SIG-M5 (cell line): ENCODE results near the gene GCK.

Source experiments
- DNase-seq: peaks from one replicate; lab custom pipeline; 2025; lab: John Stamatoyannopoulos, UW

The GCK gene

DNA sequence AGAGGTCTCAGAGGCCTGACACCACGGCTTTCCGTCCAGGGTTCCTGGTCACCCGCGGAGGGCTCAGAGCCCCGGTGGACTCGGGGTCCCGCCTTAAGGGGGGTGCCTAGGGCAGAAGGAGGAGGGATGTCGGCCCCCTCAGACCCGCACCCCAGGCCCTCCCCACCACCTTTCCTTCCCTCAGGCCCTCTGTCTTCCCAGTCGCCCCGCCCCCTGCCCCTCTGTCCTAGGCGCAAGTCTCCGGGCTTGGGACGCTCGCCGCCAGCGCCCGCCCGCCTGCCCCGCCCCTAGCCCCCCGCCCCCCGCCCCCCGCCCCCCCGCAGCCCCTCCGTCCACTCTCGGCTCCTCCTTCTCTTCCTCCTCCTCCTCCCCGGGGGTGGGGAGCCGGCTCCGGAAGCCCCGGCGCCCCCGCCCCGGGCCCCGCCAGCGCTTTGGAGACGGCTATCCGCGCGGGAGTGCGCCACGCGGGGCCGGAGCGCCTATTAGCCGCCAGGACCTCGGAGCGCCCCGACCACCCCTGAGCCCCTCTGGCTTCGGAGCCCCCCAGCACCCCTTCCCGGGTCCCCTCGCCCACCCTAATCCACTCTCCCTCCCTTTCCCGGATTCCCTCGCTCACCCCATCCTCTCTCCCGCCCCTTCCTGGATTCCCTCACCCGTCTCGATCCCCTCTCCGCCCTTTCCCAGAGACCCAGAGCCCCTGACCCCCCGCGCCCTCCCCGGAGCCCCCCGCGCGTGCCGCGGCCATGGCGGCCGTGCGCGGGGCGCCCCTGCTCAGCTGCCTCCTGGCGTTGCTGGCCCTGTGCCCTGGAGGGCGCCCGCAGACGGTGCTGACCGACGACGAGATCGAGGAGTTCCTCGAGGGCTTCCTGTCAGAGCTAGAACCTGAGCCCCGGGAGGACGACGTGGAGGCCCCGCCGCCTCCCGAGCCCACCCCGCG is 85.0 kb downstream of the GCK start, which contains the start of gene AEBP1:
TSS of gene AEBP1 (plus strand) at position 423 of the 937 bp plus-strand sequence. CDS start at position 744, 321 bp downstream.
- no peak for DNase-seq

- DNase-seq: no peak
These were observed 85.7 kb downstream of the GCK start for GRCh38 chr7:44103566-44103922.

- no peak for DNase-seq
These were observed 86.2 kb downstream of the GCK start for GRCh38 chr7:44102846-44103565.

DNA sequence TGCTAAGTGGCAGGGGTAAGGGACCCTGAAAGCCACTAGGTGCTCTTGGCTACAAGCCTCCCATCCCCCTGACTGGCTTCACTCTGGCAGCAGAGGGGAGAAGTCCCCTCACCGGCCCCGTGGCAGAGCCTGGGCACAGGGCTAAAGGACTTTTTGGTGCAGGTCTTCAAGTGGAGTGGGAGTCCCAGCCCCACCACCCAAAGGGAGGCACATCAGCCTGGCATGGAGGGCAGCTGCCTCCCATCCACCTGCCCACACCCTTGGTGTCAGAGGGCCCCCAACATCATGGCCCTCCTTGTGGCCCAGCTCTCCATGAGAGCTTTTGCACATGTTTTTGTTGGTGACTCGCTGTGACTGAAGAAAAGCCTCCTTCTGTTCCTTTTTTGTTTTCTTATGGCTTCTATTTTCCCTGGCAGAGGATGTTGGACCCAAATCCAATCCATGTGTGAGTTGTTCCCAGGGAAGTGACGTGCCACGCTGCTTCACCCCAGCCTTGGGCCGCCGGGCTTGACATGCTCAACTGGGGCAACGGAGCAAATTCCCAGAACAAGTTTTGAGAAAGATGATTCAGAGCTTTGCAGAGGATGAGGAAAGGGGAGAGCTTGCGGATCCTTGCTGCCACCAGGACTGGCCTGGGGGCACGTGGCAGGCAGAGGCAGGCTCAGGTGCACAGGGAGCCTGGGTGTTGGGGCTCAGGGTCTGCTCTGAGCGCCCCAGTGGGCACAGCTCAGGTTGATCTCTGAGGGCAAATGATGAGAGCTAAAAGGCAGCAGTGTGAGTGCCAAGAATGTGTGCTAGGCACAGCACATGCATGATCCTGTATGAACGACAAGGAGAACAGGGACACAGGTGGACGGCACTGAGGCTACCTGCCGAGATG is 87.0 kb downstream of the GCK start:
- DNase-seq: no peak

DNA sequence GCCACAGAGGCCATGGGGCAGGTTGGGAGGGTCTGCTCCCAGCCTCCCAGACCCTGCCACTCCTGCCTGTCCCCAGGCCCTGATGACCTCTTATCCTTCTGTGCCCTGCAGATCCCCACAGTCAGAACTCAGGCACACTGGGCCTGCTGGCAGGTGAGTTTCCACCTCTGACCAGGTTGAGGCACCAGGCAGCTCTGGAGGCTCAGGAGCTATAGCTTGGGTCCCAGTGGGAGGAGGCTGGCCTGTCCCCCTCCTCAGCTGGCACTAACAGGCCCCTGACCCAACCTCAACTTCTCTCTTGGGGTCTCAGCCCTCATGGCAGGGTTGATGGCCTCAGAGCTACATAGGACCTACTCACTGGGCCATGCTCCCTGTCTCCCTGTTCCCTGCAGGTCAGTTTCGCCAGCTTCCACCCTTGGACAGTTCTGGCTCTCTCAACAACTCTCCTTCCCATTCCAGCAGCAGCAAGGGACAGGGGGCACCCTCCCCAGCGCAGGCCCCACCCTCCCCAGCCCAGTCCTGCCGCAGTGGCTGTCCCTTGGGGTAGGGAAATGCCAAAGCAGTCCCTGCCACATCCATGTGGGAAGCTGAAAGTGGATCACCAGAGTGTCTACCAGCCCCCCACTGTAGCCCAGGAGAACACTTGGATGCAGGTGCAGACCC is 87.8 kb downstream of the GCK start:
- no peak for DNase-seq

DNA sequence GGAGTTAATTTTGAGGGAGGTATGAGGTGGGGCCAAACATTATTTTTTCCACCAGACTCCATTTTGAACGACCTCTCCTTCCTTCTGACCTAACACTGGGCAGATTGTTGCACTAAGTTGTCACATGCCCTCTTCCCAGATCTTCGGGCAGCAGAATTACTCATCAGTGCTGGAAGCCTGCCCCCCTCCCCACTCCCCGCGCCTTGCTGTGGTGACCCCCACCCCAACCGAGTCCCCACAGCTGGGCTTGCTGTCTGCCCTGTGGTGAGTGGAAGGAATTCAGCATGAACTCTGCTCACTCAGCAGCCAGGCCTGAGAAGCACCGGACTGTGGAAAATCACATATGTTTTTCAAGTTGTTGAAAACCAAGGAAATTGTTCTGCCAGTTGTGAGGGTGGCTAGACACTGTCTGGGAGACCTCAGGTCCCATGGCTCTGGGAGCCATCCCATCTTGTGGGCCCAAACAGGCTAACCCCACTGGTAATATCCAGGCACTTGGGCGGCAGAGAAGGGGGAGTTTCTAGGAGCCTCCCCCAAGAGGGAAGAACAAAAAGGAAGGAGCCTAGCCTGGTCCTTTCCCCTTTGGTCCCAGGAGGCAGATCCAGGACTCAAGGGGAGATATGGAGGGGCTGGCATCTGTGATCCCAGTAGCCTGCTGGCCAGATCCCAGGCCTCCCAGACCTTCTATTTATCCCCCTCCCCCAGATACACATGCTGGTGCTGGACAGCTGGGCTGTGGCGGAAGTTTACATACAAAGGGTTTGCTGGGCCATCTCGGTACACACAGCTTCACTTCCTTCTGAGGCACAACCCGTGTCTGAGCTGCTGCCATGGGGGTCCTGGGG is 88.6 kb downstream of the GCK start:
- DNase-seq: no peak

- no peak for DNase-seq
These were observed 89.6 kb downstream of the GCK start for GRCh38 chr7:44099669-44100068.

DNA sequence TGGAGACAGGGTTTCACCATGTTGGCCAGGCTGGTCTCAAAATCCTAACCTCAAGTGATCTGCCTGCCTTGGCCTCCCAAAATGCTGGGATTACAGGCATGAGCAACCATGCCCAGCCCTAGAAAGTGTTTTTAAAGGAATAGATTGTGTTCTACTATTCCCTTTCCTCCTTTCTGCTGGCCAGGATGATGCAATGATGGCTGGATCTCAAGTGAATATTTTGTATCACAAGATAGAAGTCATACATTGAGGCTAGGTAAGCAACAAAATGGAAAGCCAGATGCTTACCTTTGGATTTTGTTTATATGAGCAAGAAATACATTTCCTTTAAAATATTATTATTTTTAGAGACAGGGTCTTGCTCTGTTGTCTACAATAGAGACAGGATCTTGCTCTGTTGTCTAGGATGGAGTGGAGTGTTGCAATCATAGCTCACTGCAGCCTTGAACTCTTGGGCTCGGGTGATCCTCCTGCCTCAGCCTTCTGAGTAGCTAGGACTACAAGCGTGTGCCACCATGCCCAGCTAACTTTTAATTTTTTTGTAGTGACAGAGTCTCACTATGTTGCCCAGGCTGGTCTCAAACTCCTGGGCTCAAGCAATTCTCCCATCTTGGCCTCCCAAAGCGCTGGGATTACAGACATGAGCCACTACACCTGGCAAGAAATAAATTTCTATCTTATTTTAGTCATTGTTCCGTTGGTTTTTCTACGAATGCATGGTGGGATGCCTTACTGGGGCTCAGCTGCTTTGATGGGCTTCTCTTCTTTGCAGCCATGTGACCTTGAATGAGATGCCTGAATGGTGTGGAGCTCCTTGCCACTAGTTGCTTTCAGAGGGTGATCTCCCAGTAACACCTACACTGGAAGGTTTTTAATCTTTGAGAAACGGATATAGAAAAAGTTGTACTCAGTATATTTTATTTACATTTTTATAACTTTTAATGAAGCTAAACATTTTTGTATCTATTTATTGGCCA is 90.9 kb downstream of the GCK start:
- no peak for DNase-seq

DNA sequence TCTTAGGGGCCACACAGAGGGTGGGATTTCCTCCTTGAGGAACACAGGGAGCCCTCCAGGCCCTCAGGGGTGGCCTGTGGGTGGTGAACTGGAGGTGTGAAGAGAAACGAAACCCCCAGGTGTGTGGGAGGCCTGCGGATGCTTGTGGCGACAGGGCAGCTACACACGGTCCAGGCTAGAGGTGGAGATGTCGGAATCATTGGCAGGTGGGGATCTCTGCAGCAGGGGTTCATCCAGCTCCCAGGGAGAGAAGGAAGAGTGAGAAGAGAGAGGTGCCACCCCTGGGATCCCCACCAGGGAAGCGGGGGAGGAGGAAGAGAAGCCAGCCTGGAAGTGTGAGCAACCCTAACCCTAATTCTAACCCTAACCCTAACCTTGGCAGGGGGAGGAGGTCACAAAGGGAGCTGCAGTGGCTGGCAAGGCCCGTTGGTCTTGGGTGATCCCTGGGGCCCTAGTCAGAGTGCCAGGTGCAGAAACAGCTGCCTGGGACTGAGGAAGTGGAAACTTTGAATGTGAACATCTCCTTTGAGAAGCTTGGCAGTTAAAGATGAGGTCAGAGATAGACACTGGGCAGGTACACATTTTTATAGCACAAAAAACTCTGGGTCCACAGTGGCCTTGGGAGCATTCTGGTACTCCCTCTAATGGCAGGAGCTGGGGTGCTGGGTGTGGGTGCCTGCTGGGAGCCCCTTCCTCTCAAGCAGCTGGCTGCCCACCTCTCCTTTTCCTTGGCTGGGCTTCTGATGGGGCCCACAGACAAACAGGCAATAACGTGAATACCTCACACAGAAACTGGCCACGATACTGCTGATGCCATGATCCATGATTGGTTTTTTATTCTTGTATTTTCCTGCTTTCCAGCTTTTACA is 91.9 kb downstream of the GCK start:
- no peak for DNase-seq

GRCh38 chr7:44096326-44096881 is 92.8 kb downstream of the GCK start:
- no peak for DNase-seq

DNA sequence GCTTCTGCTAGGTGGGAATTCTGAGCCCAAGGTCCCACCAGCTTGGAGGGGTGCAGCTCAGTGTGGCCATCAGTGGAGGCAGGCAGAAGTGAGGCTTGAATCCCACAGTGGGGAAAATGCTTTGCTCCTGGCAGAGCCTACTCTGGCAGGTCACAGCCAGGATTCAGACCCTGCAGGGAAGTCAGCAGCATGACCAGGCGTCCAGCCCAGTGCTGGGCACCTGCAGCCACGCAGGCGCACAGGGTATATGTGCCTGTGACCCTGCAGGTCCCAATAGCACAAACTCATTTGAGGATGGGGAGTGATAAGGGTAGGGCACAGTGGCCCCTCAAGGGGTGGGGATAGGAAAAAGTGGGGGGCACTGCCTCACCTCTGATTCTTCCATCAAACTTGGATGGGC is 93.5 kb downstream of the GCK start:
- DNase-seq: no peak

- DNase-seq: no peak
These were observed 94.2 kb downstream of the GCK start for GRCh38 chr7:44094883-44095592.

GRCh38 chr7:44094365-44094764 is 94.9 kb downstream of the GCK start:
- no peak for DNase-seq
